ENCODE data around the gene RSRC1. TPM values are rescaled to one million over a fixed set of nuclear protein-coding genes. Genes with fewer than 3 reads are reported as not detected.

The RSRC1 gene
- total RNA-seq, 1 donor from 2014 or later, result 36.9 TPM

- H3K4me3 Mint-ChIP-seq, result no peak overlapping the region
- no peaks in the 10 kb centered on the region for H3K4me1 Mint-ChIP-seq
- TF ChIP-seq CTCF (conservative IDR thresholded peaks at IDR 0.05), result no peak
- no peaks in the 10 kb centered on the region for H3K27me3 Mint-ChIP-seq (ENCODE audit: low read depth)
- no peaks in the 10 kb centered on the region for H3K9me3 Mint-ChIP-seq
- no peak for DNase-seq (ENCODE audit: low read depth, low spot score)
- H3K36me3 Mint-ChIP-seq (ENCODE audit: low read depth), result no peaks in the 10 kb centered on the region
- H3K27ac Mint-ChIP-seq (ENCODE audit: unreplicated experiment), result no peak overlapping the region
Measured at GRCh38 chr3:158360756-158361448, 251.0 kb downstream of the RSRC1 start.

- Mint-ChIP-seq H3K36me3 (ENCODE audit: low read depth) (peaks cover 3% of the 10 kb centered on the region), H3K27me3 (ENCODE audit: low read depth) (no peaks in the 10 kb centered on the region), H3K27ac (ENCODE audit: unreplicated experiment) (no peak overlapping the region), H3K4me3 (no peak overlapping the region), H3K4me1 (peaks cover 9% of the 10 kb centered on the region), H3K9me3 (peaks cover 5% of the 10 kb centered on the region)
- DNase-seq (ENCODE audit: low read depth, low spot score), result no peak
- TF ChIP-seq CTCF (conservative IDR thresholded peaks at IDR 0.05), result no peak
Measured at GRCh38 chr3:158368271-158368670, 258.4 kb downstream of the RSRC1 start.

- Mint-ChIP-seq H3K4me1 (peaks cover 9% of the 10 kb centered on the region), H3K9me3 (peaks cover 5% of the 10 kb centered on the region), H3K27ac (ENCODE audit: unreplicated experiment) (no peak overlapping the region), H3K36me3 (ENCODE audit: low read depth) (peaks cover 3% of the 10 kb centered on the region), H3K27me3 (ENCODE audit: low read depth) (no peaks in the 10 kb centered on the region), H3K4me3 (no peak overlapping the region)
- no peak for TF ChIP-seq CTCF (conservative IDR thresholded peaks at IDR 0.05)
- no peak for DNase-seq (ENCODE audit: low read depth, low spot score)
Measured at GRCh38 chr3:158369279-158369678, 259.4 kb downstream of the RSRC1 start.

GRCh38 chr3:158379517-158379916 is 269.6 kb downstream of the RSRC1 start:
- Mint-ChIP-seq H3K9me3 (no peaks in the 10 kb centered on the region), H3K27ac (ENCODE audit: unreplicated experiment) (peak overlapping the region; percentile 81), H3K4me3 (no peak overlapping the region), H3K36me3 (ENCODE audit: low read depth) (no peaks in the 10 kb centered on the region), H3K27me3 (ENCODE audit: low read depth) (no peaks in the 10 kb centered on the region), H3K4me1 (peaks cover 9% of the 10 kb centered on the region)
- no peak for DNase-seq (ENCODE audit: low read depth, low spot score)
- TF ChIP-seq CTCF (conservative IDR thresholded peaks at IDR 0.05), result no peak

- Mint-ChIP-seq H3K4me1 (peaks cover 9% of the 10 kb centered on the region), H3K27ac (ENCODE audit: unreplicated experiment) (no peak overlapping the region), H3K9me3 (no peaks in the 10 kb centered on the region), H3K27me3 (ENCODE audit: low read depth) (no peaks in the 10 kb centered on the region), H3K36me3 (ENCODE audit: low read depth) (no peaks in the 10 kb centered on the region), H3K4me3 (no peak overlapping the region)
- TF ChIP-seq CTCF (conservative IDR thresholded peaks at IDR 0.05), result no peak
- no peak for DNase-seq (ENCODE audit: low read depth, low spot score)
Measured at GRCh38 chr3:158381262-158381868, 271.5 kb downstream of the RSRC1 start.

All from neural crest cell (in vitro differentiated cells).